ENCODE data around the gene GPR17. TPM values are rescaled to one million over a fixed set of nuclear protein-coding genes. Genes with fewer than 3 reads are reported as not detected.

GPR17 gene
- total RNA-seq, 1 donor from 2014 or later: not detected

GRCh38 chr2:127639111-127639474, 6.9 kb upstream of the GPR17 start:
- Mint-ChIP-seq H3K36me3 (ENCODE audit: unreplicated experiment) (no peaks in the 10 kb centered on the region), H3K9me3 (ENCODE audit: unreplicated experiment) (no peaks in the 10 kb centered on the region), H3K27me3 (ENCODE audit: unreplicated experiment) (no peaks in the 10 kb centered on the region), H3K27ac (ENCODE audit: unreplicated experiment) (peak overlapping the region; percentile 14), H3K4me3 (ENCODE audit: unreplicated experiment) (no peak overlapping the region), H3K4me1 (ENCODE audit: unreplicated experiment) (peaks cover 31% of the 10 kb centered on the region)
- TF ChIP-seq CTCF (IDR thresholded peaks at IDR 0.05): no peak
- DNase-seq (ENCODE audit: extremely low spot score, unreplicated experiment): no peak

- H3K27me3 Mint-ChIP-seq (ENCODE audit: unreplicated experiment): no peaks in the 10 kb centered on the region
- no peaks in the 10 kb centered on the region for H3K9me3 Mint-ChIP-seq (ENCODE audit: unreplicated experiment)
- TF ChIP-seq CTCF (IDR thresholded peaks at IDR 0.05): peak; percentile 39
- no peak for DNase-seq (ENCODE audit: extremely low spot score, unreplicated experiment)
- H3K4me3 Mint-ChIP-seq (ENCODE audit: unreplicated experiment): no peak overlapping the region
- H3K4me1 Mint-ChIP-seq (ENCODE audit: unreplicated experiment): peaks cover 32% of the 10 kb centered on the region
- no peaks in the 10 kb centered on the region for H3K36me3 Mint-ChIP-seq (ENCODE audit: unreplicated experiment)
- H3K27ac Mint-ChIP-seq (ENCODE audit: unreplicated experiment): peak overlapping the region; percentile 27
Observed at GRCh38 chr2:127640082-127641072, 5.6 kb upstream of the GPR17 start.

GRCh38 chr2:127641133-127641532, 4.8 kb upstream of the GPR17 start:
- TF ChIP-seq CTCF (IDR thresholded peaks at IDR 0.05): no peak
- no peaks in the 10 kb centered on the region for H3K9me3 Mint-ChIP-seq (ENCODE audit: unreplicated experiment)
- no peak for DNase-seq (ENCODE audit: extremely low spot score, unreplicated experiment)
- no peaks in the 10 kb centered on the region for H3K27me3 Mint-ChIP-seq (ENCODE audit: unreplicated experiment)
- peaks cover 32% of the 10 kb centered on the region for H3K4me1 Mint-ChIP-seq (ENCODE audit: unreplicated experiment)
- H3K4me3 Mint-ChIP-seq (ENCODE audit: unreplicated experiment): no peak overlapping the region
- H3K36me3 Mint-ChIP-seq (ENCODE audit: unreplicated experiment): no peaks in the 10 kb centered on the region
- no peak overlapping the region for H3K27ac Mint-ChIP-seq (ENCODE audit: unreplicated experiment)

- H3K9me3 Mint-ChIP-seq (ENCODE audit: unreplicated experiment): no peaks in the 10 kb centered on the region
- no peak for DNase-seq (ENCODE audit: extremely low spot score, unreplicated experiment)
- TF ChIP-seq CTCF (IDR thresholded peaks at IDR 0.05): no peak
- no peaks in the 10 kb centered on the region for H3K27me3 Mint-ChIP-seq (ENCODE audit: unreplicated experiment)
- peaks cover 32% of the 10 kb centered on the region for H3K4me1 Mint-ChIP-seq (ENCODE audit: unreplicated experiment)
- H3K4me3 Mint-ChIP-seq (ENCODE audit: unreplicated experiment): no peak overlapping the region
- no peak overlapping the region for H3K27ac Mint-ChIP-seq (ENCODE audit: unreplicated experiment)
- H3K36me3 Mint-ChIP-seq (ENCODE audit: unreplicated experiment): no peaks in the 10 kb centered on the region
Observed at GRCh38 chr2:127641846-127642507, 4.0 kb upstream of the GPR17 start.

All from osteocyte (in vitro differentiated cells).